ENCODE measurements around the gene FTSJ1. TPM values are rescaled to one million over a fixed set of nuclear protein-coding genes. Genes with fewer than 3 reads are reported as not detected.

FTSJ1 gene
- total RNA-seq = 32.3 TPM

GRCh38 chrX:48475774-48476577 lies at the start of gene FTSJ1:
Gene FTSJ1 (plus strand): TSS chrX:48476199. CDS start chrX:48478048, 1,849 bp downstream.

DNA sequence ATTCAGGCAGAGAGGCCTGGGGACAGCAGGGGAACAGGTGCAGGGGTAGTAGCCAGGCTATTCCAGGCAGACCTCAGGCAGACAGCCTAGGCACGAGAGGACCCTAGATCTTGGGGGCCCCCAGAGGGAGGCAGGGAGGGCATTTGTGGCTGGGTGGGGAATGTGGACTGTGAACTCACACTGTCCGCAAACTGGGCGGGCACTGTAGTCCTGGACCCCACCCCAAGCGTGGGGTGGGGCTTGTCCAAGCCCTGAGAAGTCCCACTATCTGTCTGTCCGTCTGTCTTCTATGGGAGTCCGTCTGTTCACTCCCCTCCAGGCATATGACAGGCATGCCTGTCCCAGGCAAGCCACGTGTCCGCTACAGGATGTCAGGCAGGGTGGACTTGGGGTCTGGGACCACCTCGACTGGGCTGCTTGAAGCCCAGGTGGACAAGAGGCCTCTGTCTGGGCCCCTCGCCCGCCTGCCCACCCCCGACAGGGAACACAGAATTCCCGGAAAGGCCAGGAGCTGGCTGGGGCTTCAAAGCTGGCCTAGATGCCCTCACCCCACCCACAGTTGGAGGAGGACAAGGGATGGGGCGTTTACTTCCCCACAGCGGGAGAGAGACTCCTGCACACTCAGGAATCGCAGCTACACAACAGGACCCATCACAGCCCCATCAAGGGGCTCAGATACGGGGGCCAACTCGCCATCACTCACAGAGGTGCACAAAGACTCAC lies 5.7 kb upstream of the FTSJ1 start, which contains the start of gene SLC38A5:
TSS of gene SLC38A5 (minus strand) at position 151 of the 723 bp plus-strand sequence. CDS start 2,336 bp downstream, outside the sequence.

DNA sequence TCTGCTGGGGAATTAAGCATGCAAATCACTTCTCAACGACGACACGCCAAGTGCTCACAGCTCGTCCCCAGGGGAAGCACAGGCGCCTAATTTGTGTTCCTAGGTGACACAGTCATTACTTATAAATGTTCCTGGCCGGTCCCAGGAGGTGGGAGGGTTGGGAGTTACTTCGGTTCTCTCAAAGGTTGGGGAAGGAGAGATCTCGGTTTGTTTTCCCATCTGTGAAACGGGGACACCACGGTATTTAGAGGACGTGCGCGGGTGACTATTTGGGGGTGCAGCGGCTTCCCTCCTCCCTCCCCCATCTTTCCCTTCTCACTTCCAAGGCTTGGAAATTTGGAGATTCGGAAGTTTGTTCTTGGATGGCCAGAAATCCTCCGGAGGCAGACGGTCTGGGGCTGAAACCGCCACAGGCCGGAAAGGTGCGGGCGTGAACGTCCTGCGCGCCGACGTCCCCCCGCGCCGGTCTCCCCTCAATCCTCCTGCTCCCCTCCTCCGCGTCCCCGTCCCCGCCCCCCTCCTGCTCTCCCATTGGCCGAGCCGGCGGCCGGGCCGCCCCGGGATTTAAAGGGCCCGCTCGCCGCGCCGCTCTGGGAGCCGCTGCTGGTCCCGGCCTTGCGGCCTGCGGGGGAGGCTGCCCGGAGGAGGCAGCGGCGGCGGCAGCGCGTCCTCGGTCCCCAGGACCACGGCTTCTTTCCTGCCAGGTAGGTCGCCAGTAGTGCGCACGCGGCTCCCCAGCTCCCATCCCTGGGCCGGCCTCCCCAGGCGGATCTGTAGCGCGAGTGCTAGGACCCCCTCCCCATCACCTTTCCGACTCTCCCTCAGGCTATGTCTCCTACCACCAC lies 32.6 kb downstream of the FTSJ1 start, which contains the start of gene PORCN:
TSS of gene PORCN (plus strand) at position 593 of the 845 bp plus-strand sequence. CDS start 829 bp downstream, outside the sequence.

GRCh38 chrX:48521353-48522243 lies 45.6 kb downstream of the FTSJ1 start, which contains the start of gene EBP:
Gene EBP (plus strand): TSS chrX:48521808. CDS start chrX:48523772, 1,964 bp downstream.

Other genes with a start within 250 kb of the FTSJ1 start
- gene SSX1, start 220.8 kb upstream of the FTSJ1 start, total RNA-seq = not detected
- gene SSX3, start 119.5 kb upstream of the FTSJ1 start, total RNA-seq = not detected
- not detected for gene SSX4, start 92.7 kb upstream of the FTSJ1 start, total RNA-seq
- not detected for gene SSX4B, start 64.2 kb upstream of the FTSJ1 start, total RNA-seq
- 36.7 TPM for gene SLC38A5, start 5.9 kb upstream of the FTSJ1 start, total RNA-seq
- 9.7 TPM for gene PORCN, start 32.8 kb downstream of the FTSJ1 start, total RNA-seq
- gene EBP, start 45.6 kb downstream of the FTSJ1 start, total RNA-seq = 43.6 TPM
- gene TBC1D25, start 63.5 kb downstream of the FTSJ1 start, total RNA-seq = 7.4 TPM
- gene RBM3, start 98.3 kb downstream of the FTSJ1 start, total RNA-seq = 137 TPM
- 57.0 TPM for gene WDR13, start 121.3 kb downstream of the FTSJ1 start, total RNA-seq
- gene WAS, start 207.6 kb downstream of the FTSJ1 start, total RNA-seq = 0.69 TPM
- 3.0 TPM for gene SUV39H1, start 220.5 kb downstream of the FTSJ1 start, total RNA-seq